Measurements from ENCODE around the gene ADPRH. TPM values are rescaled to one million over a fixed set of nuclear protein-coding genes. Genes with fewer than 3 reads are reported as not detected.

Gene ADPRH
- total and polyA plus RNA-seq, 10 of the 15 experiments (the other 5 are each of a cell fraction or from before 2014, with no cell fraction given) = 2.3 to 32.6 (median 19.0) TPM

DNA sequence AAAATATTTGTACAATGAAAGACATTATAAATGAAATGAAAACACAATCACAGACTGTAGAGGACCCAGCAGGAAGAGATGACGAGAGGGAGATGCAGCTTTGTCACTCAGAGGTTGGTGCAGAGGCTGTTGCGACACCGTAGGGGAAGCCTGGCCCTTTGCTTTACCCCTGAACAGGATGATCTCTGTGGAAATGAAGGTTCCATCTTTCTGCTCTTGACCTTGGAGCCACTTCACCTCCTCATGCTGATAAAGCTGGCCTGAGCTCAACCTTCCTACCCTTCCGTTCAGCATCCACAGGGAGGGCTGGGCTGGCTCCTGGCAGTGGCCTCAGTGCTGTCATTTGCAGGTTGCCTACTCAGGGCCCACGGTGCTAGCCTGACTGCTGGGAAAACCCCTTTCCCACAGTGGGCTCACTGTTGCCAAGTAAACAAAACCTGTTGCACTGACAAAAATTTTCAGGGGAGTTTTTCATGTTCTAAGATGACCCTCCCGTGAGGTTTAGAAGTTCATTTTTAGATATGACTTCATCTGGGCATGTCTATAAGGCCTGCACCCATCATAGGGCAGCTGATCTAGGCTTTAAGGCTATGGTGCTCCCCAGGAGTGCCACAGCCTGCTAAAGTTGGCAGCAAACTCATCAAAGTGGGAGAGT, 16.9 kb upstream of the ADPRH start (continued):
- TF ChIP-seq SMC3 (IDR thresholded peaks at IDR 0.05; ENCODE audit: borderline replicate concordance, low read length) = peak; percentile 20; the same call in 1 of the 2 replicates
- TF ChIP-seq LARP7 (IDR thresholded peaks at IDR 0.05) = peak; percentile 33; the same call in 1 of the 2 replicates
- no peak for TF ChIP-seq HCFC1 (IDR thresholded peaks at IDR 0.05; ENCODE audit: low read length)
- no peak for TF ChIP-seq SUPT20H (IDR thresholded peaks at IDR 0.05; ENCODE audit: borderline replicate concordance, control insufficient read depth, low read depth, low read length)
- TF ChIP-seq BMI1 (IDR thresholded peaks at IDR 0.05; ENCODE audit: borderline replicate concordance) = peak; percentile 58; the same call in 1 of the 2 replicates
- TF ChIP-seq BRCA1 (IDR thresholded peaks at IDR 0.05; ENCODE audit: low read depth, low read length) = no peak
- no peak for TF ChIP-seq NR2C2 (IDR thresholded peaks at IDR 0.05; ENCODE audit: borderline replicate concordance, control insufficient read depth, insufficient read length, low read depth)
- TF ChIP-seq ETV6 (conservative IDR thresholded peaks at IDR 0.05 in 1 of 2, IDR thresholded peaks at IDR 0.05 in 1 of 2; ENCODE audit: borderline replicate concordance in 1 of 2, low read depth in 1 of 2) = peak in 1 of 2 experiments; percentile 59; a peak in 1 of 4 replicates
- no peak for TF ChIP-seq HDAC2 (IDR thresholded peaks at IDR 0.05)
- TF ChIP-seq POLR2AphosphoS2 (IDR thresholded peaks at IDR 0.05; ENCODE audit: low read depth, low read length) = peak; percentile 84
- TF ChIP-seq HSF1 (IDR thresholded peaks at IDR 0.05; ENCODE audit: low read depth, low read length) = no peak
- no peak for TF ChIP-seq RBBP5 (conservative IDR thresholded peaks at IDR 0.05)
- no peak for TF ChIP-seq ZNF274 (IDR thresholded peaks at IDR 0.05; ENCODE audit: insufficient read depth, insufficient read length)
- TF ChIP-seq ZSCAN29 (IDR thresholded peaks at IDR 0.05) = peak; percentile 90
- TF ChIP-seq, protein P1, sequence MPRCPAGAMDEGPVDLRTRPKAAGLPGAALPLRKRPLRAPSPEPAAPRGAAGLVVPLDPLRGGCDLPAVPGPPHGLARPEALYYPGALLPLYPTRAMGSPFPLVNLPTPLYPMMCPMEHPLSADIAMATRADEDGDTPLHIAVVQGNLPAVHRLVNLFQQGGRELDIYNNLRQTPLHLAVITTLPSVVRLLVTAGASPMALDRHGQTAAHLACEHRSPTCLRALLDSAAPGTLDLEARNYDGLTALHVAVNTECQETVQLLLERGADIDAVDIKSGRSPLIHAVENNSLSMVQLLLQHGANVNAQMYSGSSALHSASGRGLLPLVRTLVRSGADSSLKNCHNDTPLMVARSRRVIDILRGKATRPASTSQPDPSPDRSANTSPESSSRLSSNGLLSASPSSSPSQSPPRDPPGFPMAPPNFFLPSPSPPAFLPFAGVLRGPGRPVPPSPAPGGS (IDR thresholded peaks at IDR 0.05; ENCODE audit: borderline replicate concordance, insufficient read depth, low read depth, low read length, poor library complexity, severe bottlenecking) = peak; percentile 95
- TF ChIP-seq, protein P2, sequence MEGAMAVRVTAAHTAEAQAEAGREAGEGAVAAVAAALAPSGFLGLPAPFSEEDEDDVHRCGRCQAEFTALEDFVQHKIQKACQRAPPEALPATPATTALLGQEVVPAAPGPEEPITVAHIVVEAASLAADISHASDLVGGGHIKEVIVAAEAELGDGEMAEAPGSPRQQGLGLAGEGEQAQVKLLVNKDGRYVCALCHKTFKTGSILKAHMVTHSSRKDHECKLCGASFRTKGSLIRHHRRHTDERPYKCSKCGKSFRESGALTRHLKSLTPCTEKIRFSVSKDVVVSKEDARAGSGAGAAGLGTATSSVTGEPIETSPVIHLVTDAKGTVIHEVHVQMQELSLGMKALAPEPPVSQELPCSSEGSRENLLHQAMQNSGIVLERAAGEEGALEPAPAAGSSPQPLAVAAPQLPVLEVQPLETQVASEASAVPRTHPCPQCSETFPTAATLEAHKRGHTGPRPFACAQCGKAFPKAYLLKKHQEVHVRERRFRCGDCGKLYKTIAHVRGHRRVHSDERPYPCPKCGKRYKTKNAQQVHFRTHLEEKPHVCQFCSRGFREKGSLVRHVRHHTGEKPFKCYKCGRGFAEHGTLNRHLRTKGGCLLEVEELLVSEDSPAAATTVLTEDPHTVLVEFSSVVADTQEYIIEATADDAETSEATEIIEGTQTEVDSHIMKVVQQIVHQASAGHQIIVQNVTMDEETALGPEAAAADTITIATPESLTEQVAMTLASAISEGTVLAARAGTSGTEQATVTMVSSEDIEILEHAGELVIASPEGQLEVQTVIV (IDR thresholded peaks at IDR 0.05; ENCODE audit: borderline replicate concordance, partially characterized antibody) = peak; percentile 63
- no peak for TF ChIP-seq EGR1 (IDR thresholded peaks at IDR 0.05; ENCODE audit: borderline replicate concordance in 1 of 2, low read depth in 2 of 2, low read length in 2 of 2)
- peak; percentile 99 for TF ChIP-seq ATF2 (IDR thresholded peaks at IDR 0.05; ENCODE audit: low read length)
- TF ChIP-seq CHD2 (IDR thresholded peaks at IDR 0.05; ENCODE audit: borderline replicate concordance, low read depth, low read length) = peak; percentile 53; the same call in 1 of the 2 replicates
- TF ChIP-seq NFXL1 (IDR thresholded peaks at IDR 0.05; ENCODE audit: borderline replicate concordance) = no peak
